ENCODE data around the gene ZKSCAN8.

ZKSCAN8 gene

GRCh38 chr6:28105245-28105639, 36.4 kb upstream of the ZKSCAN8 start:
- H3K4me1 ChIP-seq (ENCODE audit: control insufficient read depth, insufficient read depth, low read depth, low read length), result peaks cover 5% of the 10 kb centered on the region
- no peak overlapping the region for H2BK12ac ChIP-seq (ENCODE audit: low read length in 2 of 2)
- H3K79me1 ChIP-seq (replicated peaks; ENCODE audit: low read length, poor library complexity, severe bottlenecking), result no peaks in the 10 kb centered on the region
- 51% methylated on average over 3 of the region's 5 CpGs for WGBS
- no peak overlapping the region for H2BK5ac ChIP-seq (ENCODE audit: low read depth, low read length, poor library complexity, severe bottlenecking)
- H3K4ac ChIP-seq (ENCODE audit: low read depth in 1 of 2, low read length in 2 of 2), result no peak overlapping the region
- no peaks in the 10 kb centered on the region for H3K27me3 ChIP-seq (ENCODE audit: control insufficient read depth in 1 of 2, insufficient read depth in 1 of 2, low read length in 2 of 2)
- peak overlapping the region; percentile 91 for H3K9ac ChIP-seq (ENCODE audit: low read length)
- peak overlapping the region; percentile 99 for H2AFZ ChIP-seq (ENCODE audit: low read depth, low read length)
- peak overlapping the region; percentile 96 to 98 for H3K18ac ChIP-seq (ENCODE audit: low read depth in 1 of 2, low read length in 2 of 2)
- H4K91ac ChIP-seq (ENCODE audit: low read length), result no peak overlapping the region
- H3K14ac ChIP-seq (ENCODE audit: low read length in 2 of 2), result no peak overlapping the region
- no peak overlapping the region for H3K23ac ChIP-seq (ENCODE audit: low read length in 2 of 2)
- DNase-seq, result no peak
- H2BK15ac ChIP-seq (ENCODE audit: low read depth, poor library complexity, severe bottlenecking), result no peak overlapping the region
- no peaks in the 10 kb centered on the region for H3K36me3 ChIP-seq (ENCODE audit: control insufficient read depth in 1 of 2, insufficient read depth in 2 of 2, low read depth in 1 of 2, low read length in 2 of 2)
- peak overlapping the region; percentile 95 for H3K4me2 ChIP-seq (ENCODE audit: low read length, poor library complexity, severe bottlenecking)
- H3K9me3 ChIP-seq (ENCODE audit: control insufficient read depth, low read length), result no peaks in the 10 kb centered on the region
- no peak overlapping the region for H2AK5ac ChIP-seq (ENCODE audit: low read length, severe bottlenecking)
- no peak overlapping the region for H2BK120ac ChIP-seq (ENCODE audit: low read depth, low read length)
- H3K27ac ChIP-seq (ENCODE audit: low read length, poor library complexity, severe bottlenecking), result peak overlapping the region; percentile 28
- peak overlapping the region; percentile 87 to 92 for H3K4me3 ChIP-seq (ENCODE audit: insufficient read depth in 1 of 2, low read depth in 1 of 2, low read length in 2 of 2)
- peak overlapping the region; percentile 99 for H4K8ac ChIP-seq (ENCODE audit: low read length)

DNA sequence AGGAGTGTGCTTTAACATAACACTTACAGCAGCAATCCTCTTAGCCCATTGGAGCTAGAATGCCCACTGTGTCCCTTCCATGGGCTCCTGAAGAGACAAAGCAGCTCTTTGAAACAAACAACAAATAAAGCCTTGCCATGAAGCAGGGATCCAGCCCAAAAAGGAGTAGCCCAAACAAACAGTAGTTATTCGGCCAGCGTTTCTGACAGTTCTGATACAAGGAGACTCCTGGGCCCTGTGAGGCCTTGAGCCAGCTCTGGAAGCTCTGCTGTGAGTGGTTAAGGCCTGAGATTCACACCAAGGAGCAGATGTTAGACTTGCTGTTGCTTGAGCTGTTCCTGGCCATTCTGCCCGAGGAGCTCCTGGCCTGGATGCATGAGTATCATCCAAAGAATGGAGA, 34.2 kb upstream of the ZKSCAN8 start:
- Histone ChIP-seq H3K9me3 (ENCODE audit: control insufficient read depth, low read length) (no peaks in the 10 kb centered on the region), H3K36me3 (ENCODE audit: control insufficient read depth in 1 of 2, insufficient read depth in 2 of 2, low read depth in 1 of 2, low read length in 2 of 2) (no peaks in the 10 kb centered on the region), H2BK5ac (ENCODE audit: low read depth, low read length, poor library complexity, severe bottlenecking) (no peak overlapping the region), H2BK120ac (ENCODE audit: low read depth, low read length) (no peak overlapping the region), H3K4ac (ENCODE audit: low read depth in 1 of 2, low read length in 2 of 2) (no peak overlapping the region), H2BK12ac (ENCODE audit: low read length in 2 of 2) (no peak overlapping the region), H3K4me1 (ENCODE audit: control insufficient read depth, insufficient read depth, low read depth, low read length) (peaks cover 5% of the 10 kb centered on the region), H2AFZ (ENCODE audit: low read depth, low read length) (no peak overlapping the region), H2BK15ac (ENCODE audit: low read depth, poor library complexity, severe bottlenecking) (no peak overlapping the region), H3K14ac (ENCODE audit: low read length in 2 of 2) (no peak overlapping the region), H3K18ac (ENCODE audit: low read depth in 1 of 2, low read length in 2 of 2) (no peak overlapping the region), H3K27ac (ENCODE audit: low read length, poor library complexity, severe bottlenecking) (no peak overlapping the region), H3K23ac (ENCODE audit: low read length in 2 of 2) (no peak overlapping the region), H3K79me1 (replicated peaks; ENCODE audit: low read length, poor library complexity, severe bottlenecking) (no peaks in the 10 kb centered on the region), H3K27me3 (ENCODE audit: control insufficient read depth in 1 of 2, insufficient read depth in 1 of 2, low read length in 2 of 2) (no peaks in the 10 kb centered on the region), H2AK5ac (ENCODE audit: low read length, severe bottlenecking) (no peak overlapping the region), H4K91ac (ENCODE audit: low read length) (no peak overlapping the region), H4K8ac (ENCODE audit: low read length) (no peak overlapping the region), H3K4me3 (ENCODE audit: insufficient read depth in 1 of 2, low read depth in 1 of 2, low read length in 2 of 2) (no peak overlapping the region), H3K9ac (ENCODE audit: low read length) (no peak overlapping the region), H3K4me2 (ENCODE audit: low read length, poor library complexity, severe bottlenecking) (no peak overlapping the region)
- WGBS, result 85% methylated on average over 3 of the region's 3 CpGs
- DNase-seq, result no peak

- no peak overlapping the region for H2BK15ac ChIP-seq (ENCODE audit: low read depth, poor library complexity, severe bottlenecking)
- H3K14ac ChIP-seq (ENCODE audit: low read length in 2 of 2), result no peak overlapping the region
- no peak overlapping the region for H4K8ac ChIP-seq (ENCODE audit: low read length)
- H2AFZ ChIP-seq (ENCODE audit: low read depth, low read length), result no peak overlapping the region
- H2BK12ac ChIP-seq (ENCODE audit: low read length in 2 of 2), result no peak overlapping the region
- no peak overlapping the region for H3K18ac ChIP-seq (ENCODE audit: low read depth in 1 of 2, low read length in 2 of 2)
- no peak overlapping the region for H3K9ac ChIP-seq (ENCODE audit: low read length)
- no peak overlapping the region for H3K4ac ChIP-seq (ENCODE audit: low read depth in 1 of 2, low read length in 2 of 2)
- no peak overlapping the region for H3K4me2 ChIP-seq (ENCODE audit: low read length, poor library complexity, severe bottlenecking)
- H3K27me3 ChIP-seq (ENCODE audit: control insufficient read depth in 1 of 2, insufficient read depth in 1 of 2, low read length in 2 of 2), result no peaks in the 10 kb centered on the region
- no peak overlapping the region for H3K4me3 ChIP-seq (ENCODE audit: insufficient read depth in 1 of 2, low read depth in 1 of 2, low read length in 2 of 2)
- no peak overlapping the region for H2BK120ac ChIP-seq (ENCODE audit: low read depth, low read length)
- no peak overlapping the region for H3K23ac ChIP-seq (ENCODE audit: low read length in 2 of 2)
- WGBS, result 100% methylated on average over 2 of the region's 3 CpGs
- H3K9me3 ChIP-seq (ENCODE audit: control insufficient read depth, low read length), result no peaks in the 10 kb centered on the region
- no peak for DNase-seq
- H3K79me1 ChIP-seq (replicated peaks; ENCODE audit: low read length, poor library complexity, severe bottlenecking), result peaks cover 2% of the 10 kb centered on the region
- no peak overlapping the region for H2BK5ac ChIP-seq (ENCODE audit: low read depth, low read length, poor library complexity, severe bottlenecking)
- H3K27ac ChIP-seq (ENCODE audit: low read length, poor library complexity, severe bottlenecking), result no peak overlapping the region
- H3K4me1 ChIP-seq (ENCODE audit: control insufficient read depth, insufficient read depth, low read depth, low read length), result no peaks in the 10 kb centered on the region
- peaks cover 12 to 21% of the 10 kb centered on the region in 2 experiments for H3K36me3 ChIP-seq (ENCODE audit: control insufficient read depth in 1 of 2, insufficient read depth in 2 of 2, low read depth in 1 of 2, low read length in 2 of 2)
- no peak overlapping the region for H2AK5ac ChIP-seq (ENCODE audit: low read length, severe bottlenecking)
- no peak overlapping the region for H4K91ac ChIP-seq (ENCODE audit: low read length)
These were observed 29.7 kb upstream of the ZKSCAN8 start for GRCh38 chr6:28111964-28112363.

DNA sequence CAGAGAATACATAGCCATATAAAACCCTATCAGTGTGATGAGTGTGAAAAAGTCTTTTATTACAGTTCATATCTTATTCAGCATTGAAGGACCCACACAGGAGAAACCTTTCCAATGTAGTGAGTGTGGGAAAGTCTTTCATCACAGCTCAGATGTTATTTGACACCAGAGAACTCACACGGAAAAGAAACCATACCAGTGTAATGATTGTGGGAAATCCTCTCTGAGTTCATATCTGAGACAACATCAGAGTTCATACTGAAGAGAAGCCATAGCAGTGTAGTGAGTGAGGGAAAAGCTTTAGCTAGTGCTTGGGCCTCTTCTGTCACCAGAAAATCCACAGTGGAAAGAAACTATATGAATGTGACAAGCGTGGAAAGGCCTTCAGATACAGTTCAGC, 25.9 kb upstream of the ZKSCAN8 start:
- 100% methylated on average over 2 of the region's 2 CpGs for WGBS
- H3K36me3 ChIP-seq (ENCODE audit: control insufficient read depth in 1 of 2, insufficient read depth in 2 of 2, low read depth in 1 of 2, low read length in 2 of 2), result peaks cover 18 to 53% of the 10 kb centered on the region in 2 experiments
- no peak overlapping the region for H4K8ac ChIP-seq (ENCODE audit: low read length)
- H3K18ac ChIP-seq (ENCODE audit: low read depth in 1 of 2, low read length in 2 of 2), result no peak overlapping the region
- H3K79me1 ChIP-seq (replicated peaks; ENCODE audit: low read length, poor library complexity, severe bottlenecking), result peaks cover 6% of the 10 kb centered on the region
- no peak for DNase-seq
- no peak overlapping the region for H2AFZ ChIP-seq (ENCODE audit: low read depth, low read length)
- no peak overlapping the region for H2BK120ac ChIP-seq (ENCODE audit: low read depth, low read length)
- no peak overlapping the region for H3K9ac ChIP-seq (ENCODE audit: low read length)
- no peak overlapping the region for H2BK12ac ChIP-seq (ENCODE audit: low read length in 2 of 2)
- H2BK15ac ChIP-seq (ENCODE audit: low read depth, poor library complexity, severe bottlenecking), result no peak overlapping the region
- no peaks in the 10 kb centered on the region for H3K4me1 ChIP-seq (ENCODE audit: control insufficient read depth, insufficient read depth, low read depth, low read length)
- no peak overlapping the region for H3K23ac ChIP-seq (ENCODE audit: low read length in 2 of 2)
- H3K4me3 ChIP-seq (ENCODE audit: insufficient read depth in 1 of 2, low read depth in 1 of 2, low read length in 2 of 2), result no peak overlapping the region
- H3K9me3 ChIP-seq (ENCODE audit: control insufficient read depth, low read length), result no peaks in the 10 kb centered on the region
- no peak overlapping the region for H3K14ac ChIP-seq (ENCODE audit: low read length in 2 of 2)
- H3K27me3 ChIP-seq (ENCODE audit: control insufficient read depth in 1 of 2, insufficient read depth in 1 of 2, low read length in 2 of 2), result no peaks in the 10 kb centered on the region
- no peak overlapping the region for H3K4ac ChIP-seq (ENCODE audit: low read depth in 1 of 2, low read length in 2 of 2)
- H2AK5ac ChIP-seq (ENCODE audit: low read length, severe bottlenecking), result no peak overlapping the region
- no peak overlapping the region for H3K27ac ChIP-seq (ENCODE audit: low read length, poor library complexity, severe bottlenecking)
- H3K4me2 ChIP-seq (ENCODE audit: low read length, poor library complexity, severe bottlenecking), result no peak overlapping the region
- H2BK5ac ChIP-seq (ENCODE audit: low read depth, low read length, poor library complexity, severe bottlenecking), result no peak overlapping the region
- no peak overlapping the region for H4K91ac ChIP-seq (ENCODE audit: low read length)
